Measurements from ENCODE around the gene SUSD4. TPM values are rescaled to one million over a fixed set of nuclear protein-coding genes. Genes with fewer than 3 reads are reported as not detected.
"Not testable (repeated sequence)": the region's sequence is repeated elsewhere in the genome, so short reads cannot be mapped to it uniquely, and the experiment has no call there.

Gene SUSD4
- polyA plus RNA-seq, 6 donors from 2014 or later: not detected

GRCh38 chr1:223290397-223290796 is 73.6 kb downstream of the SUSD4 start:
- Mint-ChIP-seq H3K9me3 (peaks cover 3 to 5% (median 4%) of the 10 kb centered on the region in 7 donors), H3K36me3 (peaks cover 0 to 5% of the 10 kb centered on the region in 2 donors), H3K4me3 (no peak overlapping the region), H3K27me3 (peaks cover 8 to 15% (median 10%) of the 10 kb centered on the region in 3 donors), H3K27ac (no peak overlapping the region), H3K4me1 (no peaks in the 10 kb centered on the region)
- DNase-seq (no peak), ATAC-seq (ENCODE audit: low read depth in 2 of 2) (no peak)

GRCh38 chr1:223289621-223290020 is 74.4 kb downstream of the SUSD4 start:
- Mint-ChIP-seq H3K9me3 (peaks cover 4 to 12% (median 8%) of the 10 kb centered on the region in 7 donors), H3K4me1 (no peaks in the 10 kb centered on the region), H3K4me3 (no peak overlapping the region), H3K36me3 (peaks cover 0 to 13% of the 10 kb centered on the region in 2 donors), H3K27me3 (peaks cover 8 to 15% (median 10%) of the 10 kb centered on the region in 3 donors), H3K27ac (no peak overlapping the region)
- DNase-seq: no peak
- no peak for ATAC-seq (ENCODE audit: low read depth in 2 of 2)

GRCh38 chr1:223288826-223289225 is 75.2 kb downstream of the SUSD4 start:
- no peak for DNase-seq
- H3K27me3 Mint-ChIP-seq: peaks cover 8 to 15% (median 10%) of the 10 kb centered on the region in 3 donors
- no peak overlapping the region for H3K27ac Mint-ChIP-seq
- H3K36me3 Mint-ChIP-seq: peaks cover 0 to 15% of the 10 kb centered on the region in 2 donors
- H3K9me3 Mint-ChIP-seq: peaks cover 7 to 20% (median 11%) of the 10 kb centered on the region in 7 donors
- no peak for ATAC-seq (ENCODE audit: low read depth in 2 of 2)
- H3K4me3 Mint-ChIP-seq: no peak overlapping the region
- no peaks in the 10 kb centered on the region for H3K4me1 Mint-ChIP-seq

- Mint-ChIP-seq H3K27me3 (peaks cover 0 to under 1% (median 0%) of the 10 kb centered on the region in 3 donors), H3K9me3 (peaks cover 7 to 21% (median 15%) of the 10 kb centered on the region in 7 donors), H3K4me3 (no peak overlapping the region), H3K4me1 (no peaks in the 10 kb centered on the region), H3K27ac (no peak overlapping the region), H3K36me3 (peaks cover 0 to 15% of the 10 kb centered on the region in 2 donors)
- no peak for ATAC-seq (ENCODE audit: low read depth in 2 of 2)
- no peak for DNase-seq
Measured at GRCh38 chr1:223285452-223285851, 78.5 kb downstream of the SUSD4 start.

- DNase-seq; H3K27me3 Mint-ChIP-seq; ATAC-seq (ENCODE audit: low read depth in 2 of 2); H3K4me1 Mint-ChIP-seq; H3K4me3 Mint-ChIP-seq; H3K27ac Mint-ChIP-seq: not testable (repeated sequence)
- peaks cover 0 to 15% of the 10 kb centered on the region in 2 donors for H3K36me3 Mint-ChIP-seq
- peaks cover 7 to 21% (median 15%) of the 10 kb centered on the region in 7 donors for H3K9me3 Mint-ChIP-seq
Measured at GRCh38 chr1:223283697-223284096, 80.3 kb downstream of the SUSD4 start.

- not testable (repeated sequence) for DNase-seq; H3K36me3 Mint-ChIP-seq; H3K27me3 Mint-ChIP-seq; H3K4me1 Mint-ChIP-seq; H3K4me3 Mint-ChIP-seq; ATAC-seq (ENCODE audit: low read depth in 2 of 2); H3K9me3 Mint-ChIP-seq; H3K27ac Mint-ChIP-seq
Measured at GRCh38 chr1:223278311-223278710, 85.7 kb downstream of the SUSD4 start.

- H3K4me1 Mint-ChIP-seq: no peaks in the 10 kb centered on the region
- ATAC-seq (ENCODE audit: low read depth in 2 of 2): no peak
- no peak overlapping the region for H3K4me3 Mint-ChIP-seq
- H3K9me3 Mint-ChIP-seq: peaks cover 0 to 4% (median 0%) of the 10 kb centered on the region in 7 donors
- no peak overlapping the region for H3K27ac Mint-ChIP-seq
- H3K36me3 Mint-ChIP-seq: no peaks in the 10 kb centered on the region
- DNase-seq: no peak
- peaks cover 0 to 12% (median 9%) of the 10 kb centered on the region in 3 donors for H3K27me3 Mint-ChIP-seq
Measured at GRCh38 chr1:223276029-223276428, 87.9 kb downstream of the SUSD4 start.

GRCh38 chr1:223273511-223273910 is 90.5 kb downstream of the SUSD4 start:
- peaks cover 10 to 19% (median 13%) of the 10 kb centered on the region in 3 donors for H3K27me3 Mint-ChIP-seq
- no peak for DNase-seq
- H3K4me1 Mint-ChIP-seq: no peaks in the 10 kb centered on the region
- ATAC-seq (ENCODE audit: low read depth in 2 of 2): no peak
- H3K4me3 Mint-ChIP-seq: no peak overlapping the region
- H3K9me3 Mint-ChIP-seq: no peaks in the 10 kb centered on the region
- no peak overlapping the region for H3K27ac Mint-ChIP-seq
- H3K36me3 Mint-ChIP-seq: no peaks in the 10 kb centered on the region

GRCh38 chr1:223271085-223271781 is 92.7 kb downstream of the SUSD4 start:
- ATAC-seq (ENCODE audit: low read depth in 2 of 2): no peak
- H3K36me3 Mint-ChIP-seq: no peaks in the 10 kb centered on the region
- H3K27me3 Mint-ChIP-seq: peaks cover 10 to 25% (median 24%) of the 10 kb centered on the region in 3 donors
- no peaks in the 10 kb centered on the region for H3K4me1 Mint-ChIP-seq
- H3K4me3 Mint-ChIP-seq: no peak overlapping the region
- H3K27ac Mint-ChIP-seq: no peak overlapping the region
- no peak for DNase-seq
- H3K9me3 Mint-ChIP-seq: no peaks in the 10 kb centered on the region

GRCh38 chr1:223270155-223270554 is 93.8 kb downstream of the SUSD4 start:
- Mint-ChIP-seq H3K9me3 (no peaks in the 10 kb centered on the region), H3K4me1 (no peaks in the 10 kb centered on the region), H3K4me3 (no peak overlapping the region), H3K27ac (no peak overlapping the region), H3K27me3 (peaks cover 7 to 25% (median 24%) of the 10 kb centered on the region in 3 donors), H3K36me3 (no peaks in the 10 kb centered on the region)
- ATAC-seq (ENCODE audit: low read depth in 2 of 2) (no peak), DNase-seq (no peak)

GRCh38 chr1:223269006-223269405 is 95.0 kb downstream of the SUSD4 start:
- ATAC-seq (ENCODE audit: low read depth in 2 of 2) (no peak), DNase-seq (no peak)
- Mint-ChIP-seq H3K4me1 (no peaks in the 10 kb centered on the region), H3K36me3 (no peaks in the 10 kb centered on the region), H3K27ac (no peak overlapping the region), H3K9me3 (no peaks in the 10 kb centered on the region), H3K27me3 (peaks cover 7 to 28% (median 25%) of the 10 kb centered on the region in 3 donors), H3K4me3 (no peak overlapping the region)

GRCh38 chr1:223266632-223267172 is 97.3 kb downstream of the SUSD4 start:
- Mint-ChIP-seq H3K27me3 (peaks cover 7 to 31% (median 24%) of the 10 kb centered on the region in 3 donors), H3K27ac (no peak overlapping the region), H3K4me1 (no peaks in the 10 kb centered on the region)

GRCh38 chr1:223264983-223265908 is 98.7 kb downstream of the SUSD4 start:
- Mint-ChIP-seq H3K36me3 (no peaks in the 10 kb centered on the region), H3K27ac (no peak overlapping the region), H3K9me3 (no peaks in the 10 kb centered on the region), H3K27me3 (peaks cover 0 to 31% (median 24%) of the 10 kb centered on the region in 3 donors), H3K4me1 (no peaks in the 10 kb centered on the region), H3K4me3 (no peak overlapping the region)
- no peak for ATAC-seq (ENCODE audit: low read depth in 2 of 2)
- no peak for DNase-seq

More at GRCh38 chr1:223266632-223267172, 97.3 kb downstream of the SUSD4 start:
- H3K36me3 Mint-ChIP-seq: no peaks in the 10 kb centered on the region
- DNase-seq: no peak
- ATAC-seq (ENCODE audit: low read depth in 2 of 2): no peak
- no peak overlapping the region for H3K4me3 Mint-ChIP-seq
- H3K9me3 Mint-ChIP-seq: no peaks in the 10 kb centered on the region
